ENCODE measurements around the gene MARCHF3. TPM values are rescaled to one million over a fixed set of nuclear protein-coding genes. Genes with fewer than 3 reads are reported as not detected.

Gene MARCHF3
- total and polyA plus RNA-seq, 10 of the 15 experiments (the other 5 are each of a cell fraction or from before 2014, with no cell fraction given): 3.6 to 24.1 (median 11.3) TPM

DNA sequence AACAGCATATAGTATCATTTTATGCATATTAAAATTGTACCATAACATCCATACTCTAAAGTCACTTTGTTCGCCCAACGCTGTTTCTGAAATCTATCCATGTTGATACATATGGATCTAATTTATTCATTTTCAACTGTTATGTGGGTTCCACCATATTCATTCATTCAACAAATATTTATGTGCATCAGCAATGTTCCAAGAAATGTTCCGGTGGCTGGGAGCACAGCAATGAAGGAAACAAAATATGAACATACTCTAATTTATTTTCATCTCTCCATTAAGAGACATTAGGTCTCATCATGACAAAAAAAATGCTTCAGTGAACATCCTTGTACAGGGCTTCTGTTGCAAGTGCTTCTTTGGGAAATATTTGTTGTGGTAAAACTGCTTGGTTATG, 75.4 kb downstream of the MARCHF3 start (continued):
- TF ChIP-seq, protein P1, sequence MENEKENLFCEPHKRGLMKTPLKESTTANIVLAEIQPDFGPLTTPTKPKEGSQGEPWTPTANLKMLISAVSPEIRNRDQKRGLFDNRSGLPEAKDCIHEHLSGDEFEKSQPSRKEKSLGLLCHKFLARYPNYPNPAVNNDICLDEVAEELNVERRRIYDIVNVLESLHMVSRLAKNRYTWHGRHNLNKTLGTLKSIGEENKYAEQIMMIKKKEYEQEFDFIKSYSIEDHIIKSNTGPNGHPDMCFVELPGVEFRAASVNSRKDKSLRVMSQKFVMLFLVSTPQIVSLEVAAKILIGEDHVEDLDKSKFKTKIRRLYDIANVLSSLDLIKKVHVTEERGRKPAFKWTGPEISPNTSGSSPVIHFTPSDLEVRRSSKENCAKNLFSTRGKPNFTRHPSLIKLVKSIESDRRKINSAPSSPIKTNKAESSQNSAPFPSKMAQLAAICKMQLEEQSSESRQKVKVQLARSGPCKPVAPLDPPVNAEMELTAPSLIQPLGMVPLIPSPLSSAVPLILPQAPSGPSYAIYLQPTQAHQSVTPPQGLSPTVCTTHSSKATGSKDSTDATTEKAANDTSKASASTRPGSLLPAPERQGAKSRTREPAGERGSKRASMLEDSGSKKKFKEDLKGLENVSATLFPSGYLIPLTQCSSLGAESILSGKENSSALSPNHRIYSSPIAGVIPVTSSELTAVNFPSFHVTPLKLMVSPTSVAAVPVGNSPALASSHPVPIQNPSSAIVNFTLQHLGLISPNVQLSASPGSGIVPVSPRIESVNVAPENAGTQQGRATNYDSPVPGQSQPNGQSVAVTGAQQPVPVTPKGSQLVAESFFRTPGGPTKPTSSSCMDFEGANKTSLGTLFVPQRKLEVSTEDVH (IDR thresholded peaks at IDR 0.05; ENCODE audit: low read depth, partially characterized antibody): no peak
- TF ChIP-seq ETV6 (conservative IDR thresholded peaks at IDR 0.05 in 1 of 2, IDR thresholded peaks at IDR 0.05 in 1 of 2; ENCODE audit: borderline replicate concordance in 1 of 2, low read depth in 1 of 2) (no peak), ZNF24 (IDR thresholded peaks at IDR 0.05) (no peak)

DNA sequence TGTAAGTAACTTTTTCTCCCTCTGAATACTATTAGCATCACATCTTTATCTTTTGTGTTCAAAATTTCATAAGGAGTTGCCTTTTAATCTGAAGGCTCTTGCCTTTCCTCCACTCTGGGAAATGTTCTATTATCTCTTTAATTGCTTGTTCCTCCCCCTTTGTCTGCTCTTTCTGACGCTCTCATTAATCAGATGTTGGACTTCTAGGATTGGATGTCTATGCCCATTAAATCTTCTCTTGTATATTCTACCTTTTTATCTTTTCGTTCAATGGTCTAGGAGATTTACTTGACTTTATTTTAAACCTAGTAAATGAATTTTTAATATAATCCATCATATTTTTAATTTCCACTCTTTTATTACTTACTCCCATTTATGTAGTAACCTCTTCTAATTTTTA, 76.7 kb downstream of the MARCHF3 start:
- RAD21 ChIA-PET (ENCODE audit: unreplicated experiment): no interaction called here
- Histone ChIP-seq H2AFZ (ENCODE audit: control insufficient read depth, low read depth, low read length) (no peak overlapping the region), H3K9me3 (replicated peaks; ENCODE audit: control insufficient read depth, insufficient read depth, low read length) (no peaks in the 10 kb centered on the region), H3K36me3 (ENCODE audit: control insufficient read depth in 2 of 2, insufficient read depth in 2 of 2, low read length in 1 of 2) (no peaks in the 10 kb centered on the region), H3K79me2 (ENCODE audit: control insufficient read depth, insufficient read depth, low read length) (no peaks in the 10 kb centered on the region), H3K9ac (ENCODE audit: control insufficient read depth, insufficient read depth, low read length) (no peak overlapping the region), H3K4me2 (ENCODE audit: control insufficient read depth, insufficient read depth) (no peak overlapping the region), H3K27ac (ENCODE audit: control insufficient read depth, insufficient read depth) (no peak overlapping the region), H4K20me1 (ENCODE audit: control insufficient read depth, insufficient read depth) (no peaks in the 10 kb centered on the region), H3K4me3 (no peak overlapping the region), H3K4me1 (ENCODE audit: control insufficient read depth, insufficient read depth, low read length) (no peaks in the 10 kb centered on the region), H3K27me3 (replicated peaks in 1 of 2; ENCODE audit: control insufficient read depth in 2 of 2, insufficient read depth in 2 of 2, low read length in 1 of 2) (no peaks in the 10 kb centered on the region)
- TF ChIP-seq ZNF384 (IDR thresholded peaks at IDR 0.05; ENCODE audit: borderline replicate concordance, low read depth, low read length): no peak
- TF ChIP-seq NR2C1 (IDR thresholded peaks at IDR 0.05): no peak
- no peak for TF ChIP-seq ETV6 (conservative IDR thresholded peaks at IDR 0.05 in 1 of 2, IDR thresholded peaks at IDR 0.05 in 1 of 2; ENCODE audit: borderline replicate concordance in 1 of 2, low read depth in 1 of 2)
- no peak for TF ChIP-seq SUPT20H (IDR thresholded peaks at IDR 0.05; ENCODE audit: borderline replicate concordance, control insufficient read depth, low read depth, low read length)
- TF ChIP-seq POLR2AphosphoS2 (IDR thresholded peaks at IDR 0.05; ENCODE audit: low read depth, low read length): no peak
- TF ChIP-seq KAT2A (conservative IDR thresholded peaks at IDR 0.05; ENCODE audit: control insufficient read depth, low read depth, low read length): no peak
- TF ChIP-seq PML (IDR thresholded peaks at IDR 0.05; ENCODE audit: low read length): no peak
- no peak for TF ChIP-seq HDAC2 (IDR thresholded peaks at IDR 0.05)
- in situ Hi-C loops (cut with MboI): no loop called here
- intact Hi-C loops (cut with micrococcal nuclease; ENCODE audit: unreplicated experiment): no loop called here
- no peak for FAIRE-seq
- WGBS (ENCODE audit: insufficient coverage, insufficient replicate concordance, low lambda C conversion rate, missing lambda C conversion rate): 98% methylated on average over 2 of the region's 2 CpGs
- SMC1A ChIA-PET (ENCODE audit: uncharacterized antibody, unreplicated experiment): no interaction called here
- no peak for ATAC-seq
- POLR2A ChIA-PET: no interaction called here
- DNase-seq (ENCODE audit: low read depth, low spot score): no peak
- CTCF ChIA-PET: no interaction called here
- BruUV-seq (replicated peaks): no TSS peak

All from GM12878 (cell line).